ENCODE measurements around the gene DNMT3A.

DNMT3A gene

GRCh38 chr2:25324905-25325592, 16.7 kb downstream of the DNMT3A start:
- DNase-seq (ENCODE audit: low spot score) = no peak

- DNase-seq (ENCODE audit: low spot score) = no peak
Measured at GRCh38 chr2:25324251-25324650, 17.5 kb downstream of the DNMT3A start.

DNA sequence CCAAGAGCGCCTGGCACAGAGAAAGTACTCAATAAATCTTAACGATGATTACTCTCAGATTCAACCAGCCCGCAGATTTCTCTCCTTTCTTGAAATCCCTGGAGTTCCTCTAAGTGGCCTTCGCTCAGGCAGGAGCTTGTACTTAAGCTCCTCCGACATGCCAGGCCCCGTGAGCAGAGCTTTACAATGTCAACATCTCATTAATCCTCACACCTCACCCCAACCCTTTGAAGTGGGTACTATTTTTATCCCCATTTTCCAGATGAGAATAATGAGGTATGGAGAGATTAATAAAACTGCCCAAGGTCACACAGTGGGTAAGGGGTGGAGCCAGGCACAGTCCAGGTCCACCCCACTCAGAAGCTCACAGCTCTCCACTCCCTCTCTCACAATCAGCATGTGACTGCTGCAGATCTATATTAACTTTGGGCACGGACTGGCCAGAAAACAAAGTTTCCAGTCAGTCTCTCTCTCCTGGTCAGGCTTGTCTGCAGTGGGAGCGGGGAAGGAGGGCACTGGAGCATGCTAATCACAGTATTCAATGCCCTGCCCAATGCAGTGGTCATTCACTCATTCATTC, 18.0 kb downstream of the DNMT3A start:
- DNase-seq (ENCODE audit: low spot score) = no peak

- no peak for DNase-seq (ENCODE audit: low spot score)
Measured at GRCh38 chr2:25323042-25323514, 18.6 kb downstream of the DNMT3A start.

DNA sequence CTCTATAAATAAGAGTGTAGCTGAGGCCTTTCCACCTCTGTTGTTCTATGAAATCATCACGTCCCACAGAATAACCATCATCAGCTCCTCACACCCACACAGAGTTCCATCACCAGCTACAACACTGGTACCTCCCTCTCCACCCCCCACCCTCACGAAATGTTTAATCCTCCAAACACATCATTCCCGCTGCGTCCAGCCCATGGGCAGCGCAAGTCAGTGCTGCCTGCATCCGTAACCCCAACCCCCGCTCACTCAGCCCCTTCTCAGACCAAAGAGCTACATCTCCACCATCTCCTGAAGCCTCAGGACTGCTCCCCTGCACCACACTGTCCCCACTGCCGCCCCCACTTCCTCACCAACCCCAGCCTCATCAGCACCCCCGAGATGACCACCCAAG, 19.4 kb downstream of the DNMT3A start:
- DNase-seq (ENCODE audit: low spot score) = no peak

DNA sequence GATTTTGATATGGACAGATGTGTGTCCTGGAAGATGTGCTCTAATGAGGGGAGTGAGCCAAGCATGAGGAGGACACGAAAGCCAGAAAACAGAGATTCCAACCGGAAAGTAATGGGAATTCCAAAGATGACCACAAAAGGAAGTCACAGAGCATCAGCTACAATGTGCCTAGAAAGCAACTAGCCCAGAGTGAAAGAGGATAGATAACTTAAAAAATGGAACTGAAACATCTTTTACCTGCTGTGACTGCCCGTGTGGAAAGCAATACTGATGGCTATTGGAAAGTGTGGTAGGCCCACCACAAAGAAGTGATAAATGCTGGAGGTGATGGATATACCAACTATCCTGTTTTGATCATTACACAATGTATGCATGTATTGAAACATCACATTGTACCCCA, 21.6 kb downstream of the DNMT3A start:
- DNase-seq (ENCODE audit: low spot score) = no peak

DNA sequence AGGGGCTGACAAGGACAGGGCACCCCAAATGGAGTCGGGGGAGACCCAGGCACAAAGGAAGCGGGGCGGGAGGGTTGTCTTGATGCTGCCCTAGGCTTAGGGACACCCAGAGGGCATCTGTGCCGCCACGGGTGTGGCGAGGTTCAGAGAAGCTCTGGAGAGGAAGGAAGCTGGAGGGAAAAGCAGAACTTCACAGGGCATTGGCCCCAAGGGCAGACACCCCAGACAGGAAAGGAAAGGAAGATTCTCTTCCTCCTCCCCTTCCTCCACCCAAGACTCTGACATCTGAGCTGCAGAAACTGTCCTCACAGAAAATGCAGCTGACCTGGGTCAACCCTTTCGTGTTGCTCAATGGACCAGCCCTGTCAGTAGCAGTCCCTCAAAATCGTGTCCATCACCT, 25.6 kb downstream of the DNMT3A start:
- DNase-seq (ENCODE audit: low spot score) = no peak

GRCh38 chr2:25315316-25315680, 26.4 kb downstream of the DNMT3A start:
- DNase-seq (ENCODE audit: low spot score) = no peak

GRCh38 chr2:25314514-25315315, 27.0 kb downstream of the DNMT3A start:
- DNase-seq (ENCODE audit: low spot score) = peak; percentile 26

GRCh38 chr2:25313711-25314513, 27.8 kb downstream of the DNMT3A start:
- DNase-seq (ENCODE audit: low spot score) = no peak

DNA sequence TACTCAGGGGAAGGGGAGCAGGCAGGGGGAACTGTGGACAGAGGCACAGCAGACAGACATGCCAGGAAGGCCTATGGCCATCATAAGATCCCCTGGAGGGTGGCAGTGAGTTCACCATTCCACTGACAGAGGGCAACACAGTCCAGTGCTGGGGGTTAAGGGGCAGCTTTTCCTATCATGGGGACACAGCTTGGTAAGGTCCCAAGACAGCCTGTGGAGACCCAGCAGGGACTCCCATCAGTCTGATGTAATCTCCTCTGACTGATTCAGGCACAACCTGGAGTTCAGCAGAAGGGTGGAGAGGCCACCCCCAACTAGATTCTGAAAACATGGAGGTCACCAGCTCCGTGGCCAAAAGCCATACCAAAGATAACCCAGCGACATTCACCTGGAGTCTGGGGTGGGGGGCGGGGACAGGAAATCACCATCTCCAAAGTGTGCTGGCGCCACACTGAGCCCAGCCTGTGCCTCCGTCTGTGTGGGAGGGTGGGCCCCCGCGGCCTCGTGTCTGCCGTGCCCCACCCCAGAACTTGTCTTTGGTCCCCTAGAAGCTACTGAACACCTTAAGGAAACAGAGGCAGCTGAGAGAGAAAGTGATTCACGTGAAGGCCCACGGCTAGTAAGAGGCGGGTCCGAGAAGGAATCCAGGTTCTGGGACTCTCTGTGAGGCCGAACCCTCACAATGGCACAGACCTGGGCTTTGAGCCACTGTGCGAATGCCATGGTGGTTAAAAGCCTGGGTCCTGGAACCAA, 28.6 kb downstream of the DNMT3A start:
- no peak for DNase-seq (ENCODE audit: low spot score)

- DNase-seq (ENCODE audit: low spot score) = no peak
Measured at GRCh38 chr2:25311865-25312575, 29.7 kb downstream of the DNMT3A start.

GRCh38 chr2:25310965-25311864, 30.5 kb downstream of the DNMT3A start:
- peak; percentile 35 for DNase-seq (ENCODE audit: low spot score)

GRCh38 chr2:25310709-25310964, 31.1 kb downstream of the DNMT3A start:
- no peak for DNase-seq (ENCODE audit: low spot score)

DNA sequence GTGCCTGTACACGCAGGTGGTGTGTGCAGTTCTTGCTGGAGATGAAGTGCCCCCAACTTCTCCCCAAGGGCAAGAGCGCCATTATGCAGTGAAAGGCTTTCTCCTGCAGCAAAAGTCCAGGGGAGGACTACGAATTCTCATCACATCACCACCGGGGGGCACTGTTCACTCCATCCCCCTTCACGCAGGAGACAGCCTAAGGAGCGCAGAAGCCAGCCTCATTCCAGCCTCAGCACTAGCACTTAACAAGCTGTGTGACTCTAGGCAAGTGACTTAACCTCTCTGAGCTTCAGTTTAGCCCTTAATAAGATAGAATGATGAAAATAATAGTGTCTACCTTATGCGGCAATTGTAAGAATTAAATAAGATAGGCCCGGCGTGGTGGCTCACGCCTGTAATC, 32.3 kb downstream of the DNMT3A start:
- peak; percentile 71 for DNase-seq (ENCODE audit: low spot score)

- no peak for DNase-seq (ENCODE audit: low spot score)
Measured at GRCh38 chr2:25308599-25308998, 33.1 kb downstream of the DNMT3A start.

- DNase-seq (ENCODE audit: low spot score) = no peak
Measured at GRCh38 chr2:25307949-25308557, 33.7 kb downstream of the DNMT3A start.

DNA sequence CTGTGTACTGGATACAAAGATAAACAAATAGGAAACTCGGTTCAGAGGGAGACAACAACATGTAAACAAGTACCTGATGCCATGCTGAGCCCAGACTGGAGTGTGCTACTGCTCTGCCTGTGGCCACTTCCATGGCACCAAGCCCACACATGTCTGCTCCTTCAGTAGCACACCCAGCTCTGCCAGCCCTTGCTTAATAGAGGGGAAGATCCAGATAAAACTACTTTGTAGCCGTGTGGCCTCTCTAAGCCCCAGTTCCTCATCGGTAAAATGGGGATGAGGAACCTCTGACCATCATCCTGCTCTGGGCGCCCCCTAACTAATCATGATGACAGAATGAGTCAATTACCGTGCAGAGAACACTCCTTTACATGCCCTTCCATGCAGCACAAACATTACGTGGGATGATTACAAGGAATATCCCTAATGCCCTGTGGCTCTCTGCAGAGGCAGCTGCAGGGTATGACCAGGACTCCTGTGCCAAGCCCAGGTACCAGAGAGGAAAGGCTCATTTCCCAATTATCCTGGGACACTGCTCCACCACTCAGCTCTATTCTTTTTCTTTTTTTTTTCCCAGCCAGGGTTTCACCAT, 34.9 kb downstream of the DNMT3A start:
- no peak for DNase-seq (ENCODE audit: low spot score)

DNA sequence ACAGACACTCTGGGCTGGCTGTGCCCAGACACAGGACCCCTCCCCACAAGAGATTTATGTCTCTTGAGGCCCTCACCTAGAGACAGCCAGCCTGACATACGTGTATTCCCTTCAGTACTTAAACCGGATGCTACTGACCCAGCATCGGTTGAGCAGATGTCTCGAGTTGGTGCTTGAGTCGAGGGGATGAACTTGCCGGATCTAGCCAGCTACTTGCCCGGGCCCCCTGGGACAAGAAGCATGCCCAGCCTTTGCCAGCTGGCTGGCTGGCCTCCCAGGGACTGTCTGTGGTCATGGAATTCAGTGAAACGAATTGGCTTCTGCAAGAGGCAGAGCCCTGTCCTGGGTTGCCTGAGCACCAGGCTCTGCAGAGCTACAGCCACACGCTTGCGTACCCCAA, 36.0 kb downstream of the DNMT3A start:
- DNase-seq (ENCODE audit: low spot score) = no peak

Measured in HuH-7.5 (cell line).